Measurements from ENCODE around the gene CASK.
A peak's percentile ranks its signal among the peaks of the same experiment; 100 is the strongest.

CASK gene

DNA sequence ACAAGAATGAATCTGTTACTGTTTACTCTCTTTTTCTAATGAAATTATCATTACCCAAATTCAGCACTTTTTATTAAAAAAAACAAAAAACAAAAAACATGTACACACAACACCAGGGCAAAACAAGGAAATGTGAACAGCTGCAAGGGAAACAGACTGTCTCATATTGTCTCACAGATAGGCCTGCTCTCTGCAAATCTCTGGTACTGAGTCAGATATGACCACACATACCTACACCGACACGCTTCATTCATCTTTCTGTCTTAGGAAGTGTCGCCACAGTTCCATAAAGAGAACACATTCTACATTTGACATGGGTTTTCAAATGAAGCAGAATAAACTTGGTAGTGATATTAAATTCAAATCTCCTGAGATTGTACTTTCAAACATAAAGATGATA is 326.8 kb downstream of the CASK start:
- TF ChIP-seq, protein P1, sequence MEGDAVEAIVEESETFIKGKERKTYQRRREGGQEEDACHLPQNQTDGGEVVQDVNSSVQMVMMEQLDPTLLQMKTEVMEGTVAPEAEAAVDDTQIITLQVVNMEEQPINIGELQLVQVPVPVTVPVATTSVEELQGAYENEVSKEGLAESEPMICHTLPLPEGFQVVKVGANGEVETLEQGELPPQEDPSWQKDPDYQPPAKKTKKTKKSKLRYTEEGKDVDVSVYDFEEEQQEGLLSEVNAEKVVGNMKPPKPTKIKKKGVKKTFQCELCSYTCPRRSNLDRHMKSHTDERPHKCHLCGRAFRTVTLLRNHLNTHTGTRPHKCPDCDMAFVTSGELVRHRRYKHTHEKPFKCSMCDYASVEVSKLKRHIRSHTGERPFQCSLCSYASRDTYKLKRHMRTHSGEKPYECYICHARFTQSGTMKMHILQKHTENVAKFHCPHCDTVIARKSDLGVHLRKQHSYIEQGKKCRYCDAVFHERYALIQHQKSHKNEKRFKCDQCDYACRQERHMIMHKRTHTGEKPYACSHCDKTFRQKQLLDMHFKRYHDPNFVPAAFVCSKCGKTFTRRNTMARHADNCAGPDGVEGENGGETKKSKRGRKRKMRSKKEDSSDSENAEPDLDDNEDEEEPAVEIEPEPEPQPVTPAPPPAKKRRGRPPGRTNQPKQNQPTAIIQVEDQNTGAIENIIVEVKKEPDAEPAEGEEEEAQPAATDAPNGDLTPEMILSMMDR (conservative IDR thresholded peaks at IDR 0.05; ENCODE audit: control insufficient read depth, insufficient read depth, low read depth, low read length): no peak
- peak; percentile 27 for DNase-seq (ENCODE audit: low read depth)
- no peak overlapping the region for H3K4me3 ChIP-seq (ENCODE audit: control insufficient read depth, low read depth, low read length)

DNA sequence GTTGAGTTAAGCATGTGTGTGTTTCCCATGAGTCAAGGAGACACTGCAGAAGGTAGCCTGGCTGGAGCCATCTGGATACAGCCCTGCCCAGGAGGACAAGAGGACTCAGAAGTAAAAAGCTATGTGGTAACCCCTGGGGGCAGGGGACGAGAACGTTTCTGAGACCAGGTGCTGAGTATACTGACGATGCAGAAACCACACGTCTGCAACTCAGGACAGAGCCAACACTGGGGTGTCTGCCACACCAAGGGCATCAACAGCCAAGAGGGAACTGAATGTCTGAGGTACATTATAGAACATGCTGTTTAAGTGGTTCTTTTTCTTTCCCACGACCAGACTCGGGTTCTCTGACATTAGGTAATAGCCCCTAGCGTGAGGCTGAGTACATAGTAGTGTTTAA is 328.7 kb downstream of the CASK start:
- TF ChIP-seq, protein P1 (conservative IDR thresholded peaks at IDR 0.05; ENCODE audit: control insufficient read depth, insufficient read depth, low read depth, low read length): no peak

DNA sequence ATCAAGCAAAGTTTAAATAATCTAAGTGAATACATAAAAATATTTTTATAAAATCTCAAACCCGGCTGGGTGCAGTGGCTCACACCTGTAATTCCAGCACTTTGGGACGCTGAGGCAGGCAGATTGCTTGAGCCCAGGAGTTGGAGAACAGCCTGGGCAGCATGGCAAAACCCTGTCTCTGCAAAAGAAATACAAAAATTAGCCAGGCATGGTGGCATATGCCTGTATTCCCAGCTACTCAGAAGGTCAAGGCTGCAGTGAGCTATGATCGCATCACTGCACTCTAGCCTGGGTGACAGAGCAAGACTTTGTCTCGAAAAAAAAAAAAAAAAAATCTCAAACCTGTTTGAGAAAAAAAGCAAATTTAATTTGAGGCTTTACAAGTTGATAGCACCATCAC is 331.4 kb downstream of the CASK start:
- TF ChIP-seq, protein P1 (conservative IDR thresholded peaks at IDR 0.05; ENCODE audit: control insufficient read depth, insufficient read depth, low read depth, low read length): no peak
- H3K4me3 ChIP-seq (ENCODE audit: control insufficient read depth, low read depth, low read length): no peak overlapping the region
- DNase-seq (ENCODE audit: low read depth): no peak

More for the DNA sequence above, 328.7 kb downstream of the CASK start:
- DNase-seq (ENCODE audit: low read depth): no peak
- no peak overlapping the region for H3K4me3 ChIP-seq (ENCODE audit: control insufficient read depth, low read depth, low read length)

DNA sequence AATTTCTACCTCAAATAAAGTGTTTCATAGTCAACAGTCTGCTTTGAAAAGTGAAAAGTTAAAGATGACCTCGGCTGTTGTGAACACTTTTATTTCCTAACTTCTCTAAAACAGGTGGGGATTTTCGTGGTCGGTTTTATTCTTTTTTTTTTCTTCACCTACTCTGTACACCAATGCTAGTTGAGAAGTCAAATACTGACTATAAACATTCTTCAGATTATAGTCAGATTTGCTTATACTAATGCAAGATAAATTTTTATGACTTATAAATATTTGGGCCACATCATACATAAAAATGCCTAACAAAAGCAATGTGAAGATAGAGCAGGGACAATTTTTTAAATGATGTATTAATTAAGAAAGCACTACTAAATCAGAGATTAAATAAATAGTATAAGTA is 332.7 kb downstream of the CASK start:
- H3K4me3 ChIP-seq (ENCODE audit: control insufficient read depth, low read depth, low read length): no peak overlapping the region
- TF ChIP-seq, protein P1 (conservative IDR thresholded peaks at IDR 0.05; ENCODE audit: control insufficient read depth, insufficient read depth, low read depth, low read length): no peak
- no peak for DNase-seq (ENCODE audit: low read depth)

DNA sequence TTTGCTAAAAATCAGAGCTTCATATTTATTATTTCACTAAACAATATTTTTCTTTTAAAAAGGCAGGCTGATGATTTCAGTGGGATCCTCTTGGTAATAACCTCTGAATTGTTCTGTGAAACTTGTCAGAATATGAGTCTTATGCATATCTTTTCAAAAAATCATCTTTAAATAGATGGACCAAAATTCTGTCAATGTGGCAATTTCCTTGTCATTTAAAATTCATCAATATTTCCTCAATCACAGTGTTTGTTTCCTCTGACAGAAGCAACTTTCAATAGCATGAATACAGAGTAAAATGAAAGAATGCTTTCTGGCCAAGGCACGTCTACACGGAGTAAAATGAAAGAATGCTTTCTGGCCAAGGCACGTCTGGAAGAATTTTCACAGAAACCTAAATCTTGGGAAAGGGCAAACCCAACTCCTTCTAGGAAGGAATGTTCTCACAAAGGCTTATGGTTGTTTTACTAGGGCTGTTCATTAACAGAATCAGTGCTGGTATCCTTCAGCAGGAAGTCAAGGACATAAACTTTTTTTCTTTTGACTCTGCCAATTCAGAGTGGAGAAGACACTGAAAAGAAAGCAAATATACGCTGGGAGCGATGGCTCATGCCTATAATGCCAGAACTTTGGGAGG is 333.6 kb downstream of the CASK start:
- H3K4me3 ChIP-seq (ENCODE audit: control insufficient read depth, low read depth, low read length): no peak overlapping the region
- TF ChIP-seq, protein P1 (conservative IDR thresholded peaks at IDR 0.05; ENCODE audit: control insufficient read depth, insufficient read depth, low read depth, low read length): no peak
- DNase-seq (ENCODE audit: low read depth): peak; percentile 12

DNA sequence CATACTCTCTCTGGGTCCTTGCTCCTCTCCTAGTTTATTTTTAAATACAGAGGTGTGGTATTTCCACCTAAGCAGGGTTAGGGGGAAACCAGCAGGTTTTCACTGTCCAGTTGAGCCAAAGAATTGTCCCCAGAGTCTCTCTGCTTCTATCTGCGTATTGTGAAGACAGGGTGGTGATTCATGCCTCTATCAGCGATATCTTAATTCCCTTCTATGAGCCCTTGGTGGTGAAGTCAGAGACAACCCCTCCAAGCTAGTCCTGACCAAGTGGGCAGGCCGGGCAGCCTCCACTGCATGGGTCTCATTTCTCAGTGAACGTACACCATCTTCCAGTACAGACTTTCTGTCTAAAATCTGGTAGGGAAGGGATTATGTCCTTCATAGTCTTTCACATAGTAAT is 335.1 kb downstream of the CASK start:
- no peak for DNase-seq (ENCODE audit: low read depth)
- H3K4me3 ChIP-seq (ENCODE audit: control insufficient read depth, low read depth, low read length): no peak overlapping the region
- TF ChIP-seq, protein P1 (conservative IDR thresholded peaks at IDR 0.05; ENCODE audit: control insufficient read depth, insufficient read depth, low read depth, low read length): no peak

All from fibroblast of mammary gland (primary cell).